ENCODE results near the gene VASP.

DNA sequence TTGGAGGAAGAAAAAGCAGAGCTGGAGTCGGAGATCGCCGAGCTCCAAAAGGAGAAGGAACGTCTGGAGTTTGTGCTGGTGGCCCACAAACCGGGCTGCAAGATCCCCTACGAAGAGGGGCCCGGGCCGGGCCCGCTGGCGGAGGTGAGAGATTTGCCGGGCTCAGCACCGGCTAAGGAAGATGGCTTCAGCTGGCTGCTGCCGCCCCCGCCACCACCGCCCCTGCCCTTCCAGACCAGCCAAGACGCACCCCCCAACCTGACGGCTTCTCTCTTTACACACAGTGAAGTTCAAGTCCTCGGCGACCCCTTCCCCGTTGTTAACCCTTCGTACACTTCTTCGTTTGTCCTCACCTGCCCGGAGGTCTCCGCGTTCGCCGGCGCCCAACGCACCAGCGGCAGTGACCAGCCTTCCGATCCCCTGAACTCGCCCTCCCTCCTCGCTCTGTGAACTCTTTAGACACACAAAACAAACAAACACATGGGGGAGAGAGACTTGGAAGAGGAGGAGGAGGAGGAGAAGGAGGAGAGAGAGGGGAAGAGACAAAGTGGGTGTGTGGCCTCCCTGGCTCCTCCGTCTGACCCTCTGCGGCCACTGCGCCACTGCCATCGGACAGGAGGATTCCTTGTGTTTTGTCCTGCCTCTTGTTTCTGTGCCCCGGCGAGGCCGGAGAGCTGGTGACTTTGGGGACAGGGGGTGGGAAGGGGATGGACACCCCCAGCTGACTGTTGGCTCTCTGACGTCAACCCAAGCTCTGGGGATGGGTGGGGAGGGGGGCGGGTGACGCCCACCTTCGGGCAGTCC is 34.5 kb upstream of the VASP start:
- TF ChIP-seq, protein P1, sequence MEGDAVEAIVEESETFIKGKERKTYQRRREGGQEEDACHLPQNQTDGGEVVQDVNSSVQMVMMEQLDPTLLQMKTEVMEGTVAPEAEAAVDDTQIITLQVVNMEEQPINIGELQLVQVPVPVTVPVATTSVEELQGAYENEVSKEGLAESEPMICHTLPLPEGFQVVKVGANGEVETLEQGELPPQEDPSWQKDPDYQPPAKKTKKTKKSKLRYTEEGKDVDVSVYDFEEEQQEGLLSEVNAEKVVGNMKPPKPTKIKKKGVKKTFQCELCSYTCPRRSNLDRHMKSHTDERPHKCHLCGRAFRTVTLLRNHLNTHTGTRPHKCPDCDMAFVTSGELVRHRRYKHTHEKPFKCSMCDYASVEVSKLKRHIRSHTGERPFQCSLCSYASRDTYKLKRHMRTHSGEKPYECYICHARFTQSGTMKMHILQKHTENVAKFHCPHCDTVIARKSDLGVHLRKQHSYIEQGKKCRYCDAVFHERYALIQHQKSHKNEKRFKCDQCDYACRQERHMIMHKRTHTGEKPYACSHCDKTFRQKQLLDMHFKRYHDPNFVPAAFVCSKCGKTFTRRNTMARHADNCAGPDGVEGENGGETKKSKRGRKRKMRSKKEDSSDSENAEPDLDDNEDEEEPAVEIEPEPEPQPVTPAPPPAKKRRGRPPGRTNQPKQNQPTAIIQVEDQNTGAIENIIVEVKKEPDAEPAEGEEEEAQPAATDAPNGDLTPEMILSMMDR (IDR thresholded peaks at IDR 0.05), result no peak
- no peak for TF ChIP-seq POLR2A (IDR thresholded peaks at IDR 0.05)
